ENCODE measurements around the gene ELFN2.
"Not testable (repeated sequence)": the region's sequence is repeated elsewhere in the genome, so short reads cannot be mapped to it uniquely, and the experiment has no call there.

Gene ELFN2

GRCh38 chr22:37401401-37402183, 25.7 kb downstream of the ELFN2 start:
- Histone ChIP-seq H3K27ac (ENCODE audit: low read length) (no peak overlapping the region), H3K9me3 (ENCODE audit: insufficient read depth, low read depth, low read length) (no peaks in the 10 kb centered on the region), H3K27me3 (ENCODE audit: insufficient read depth, low read length) (no peaks in the 10 kb centered on the region), H3K4me1 (ENCODE audit: insufficient read depth, low read length) (no peaks in the 10 kb centered on the region; the same call in 1 of the 2 replicates), H3K9ac (ENCODE audit: low read depth, low read length) (no peak overlapping the region), H3K4me3 (ENCODE audit: low read length) (no peak overlapping the region), H3K36me3 (ENCODE audit: insufficient read depth, low read depth, low read length) (no peaks in the 10 kb centered on the region)

- no peaks in the 10 kb centered on the region for H3K36me3 ChIP-seq (ENCODE audit: insufficient read depth, low read depth, low read length)
- no peaks in the 10 kb centered on the region; the same call in 1 of the 2 replicates for H3K4me1 ChIP-seq (ENCODE audit: insufficient read depth, low read length)
- H3K4me3 ChIP-seq (ENCODE audit: low read length) = no peak overlapping the region
- H3K27ac ChIP-seq (ENCODE audit: low read length) = no peak overlapping the region
- H3K9me3 ChIP-seq (ENCODE audit: insufficient read depth, low read depth, low read length) = no peaks in the 10 kb centered on the region
- no peak overlapping the region for H3K9ac ChIP-seq (ENCODE audit: low read depth, low read length)
- H3K27me3 ChIP-seq (ENCODE audit: insufficient read depth, low read length) = no peaks in the 10 kb centered on the region
Measured at GRCh38 chr22:37400719-37401118, 26.6 kb downstream of the ELFN2 start.

- H3K9me3 ChIP-seq (ENCODE audit: insufficient read depth, low read depth, low read length); H3K27ac ChIP-seq (ENCODE audit: low read length); H3K4me1 ChIP-seq (ENCODE audit: insufficient read depth, low read length); H3K4me3 ChIP-seq (ENCODE audit: low read length); H3K36me3 ChIP-seq (ENCODE audit: insufficient read depth, low read depth, low read length); H3K27me3 ChIP-seq (ENCODE audit: insufficient read depth, low read length); H3K9ac ChIP-seq (ENCODE audit: low read depth, low read length): not testable (repeated sequence)
Measured at GRCh38 chr22:37399457-37399856, 27.8 kb downstream of the ELFN2 start.

- no peaks in the 10 kb centered on the region for H3K9me3 ChIP-seq (ENCODE audit: insufficient read depth, low read depth, low read length)
- H3K9ac ChIP-seq (ENCODE audit: low read depth, low read length) = no peak overlapping the region
- no peak overlapping the region for H3K4me3 ChIP-seq (ENCODE audit: low read length)
- no peak overlapping the region for H3K27ac ChIP-seq (ENCODE audit: low read length)
- no peaks in the 10 kb centered on the region for H3K27me3 ChIP-seq (ENCODE audit: insufficient read depth, low read length)
- H3K4me1 ChIP-seq (ENCODE audit: insufficient read depth, low read length) = no peaks in the 10 kb centered on the region
- no peaks in the 10 kb centered on the region for H3K36me3 ChIP-seq (ENCODE audit: insufficient read depth, low read depth, low read length)
Measured at GRCh38 chr22:37397226-37397625, 30.1 kb downstream of the ELFN2 start.

- Histone ChIP-seq H3K36me3 (ENCODE audit: insufficient read depth, low read depth, low read length) (no peaks in the 10 kb centered on the region), H3K9me3 (ENCODE audit: insufficient read depth, low read depth, low read length) (no peaks in the 10 kb centered on the region), H3K27me3 (ENCODE audit: insufficient read depth, low read length) (no peaks in the 10 kb centered on the region), H3K4me3 (ENCODE audit: low read length) (no peak overlapping the region), H3K4me1 (ENCODE audit: insufficient read depth, low read length) (no peaks in the 10 kb centered on the region), H3K27ac (ENCODE audit: low read length) (no peak overlapping the region), H3K9ac (ENCODE audit: low read depth, low read length) (no peak overlapping the region)
Measured at GRCh38 chr22:37396488-37397084, 30.7 kb downstream of the ELFN2 start.

GRCh38 chr22:37394341-37394740, 32.9 kb downstream of the ELFN2 start:
- no peaks in the 10 kb centered on the region for H3K9me3 ChIP-seq (ENCODE audit: insufficient read depth, low read depth, low read length)
- H3K27me3 ChIP-seq (ENCODE audit: insufficient read depth, low read length) = no peaks in the 10 kb centered on the region
- H3K27ac ChIP-seq (ENCODE audit: low read length) = no peak overlapping the region
- no peak overlapping the region for H3K4me3 ChIP-seq (ENCODE audit: low read length)
- no peak overlapping the region for H3K9ac ChIP-seq (ENCODE audit: low read depth, low read length)
- no peaks in the 10 kb centered on the region for H3K36me3 ChIP-seq (ENCODE audit: insufficient read depth, low read depth, low read length)
- H3K4me1 ChIP-seq (ENCODE audit: insufficient read depth, low read length) = no peaks in the 10 kb centered on the region

- Histone ChIP-seq H3K4me1 (ENCODE audit: insufficient read depth, low read length) (no peaks in the 10 kb centered on the region), H3K27ac (ENCODE audit: low read length) (no peak overlapping the region), H3K36me3 (ENCODE audit: insufficient read depth, low read depth, low read length) (no peaks in the 10 kb centered on the region), H3K27me3 (ENCODE audit: insufficient read depth, low read length) (no peaks in the 10 kb centered on the region), H3K9ac (ENCODE audit: low read depth, low read length) (no peak overlapping the region), H3K9me3 (ENCODE audit: insufficient read depth, low read depth, low read length) (no peaks in the 10 kb centered on the region), H3K4me3 (ENCODE audit: low read length) (no peak overlapping the region)
Measured at GRCh38 chr22:37393746-37394145, 33.5 kb downstream of the ELFN2 start.

- Histone ChIP-seq H3K9me3 (ENCODE audit: insufficient read depth, low read depth, low read length) (no peaks in the 10 kb centered on the region), H3K36me3 (ENCODE audit: insufficient read depth, low read depth, low read length) (no peaks in the 10 kb centered on the region), H3K27ac (ENCODE audit: low read length) (no peak overlapping the region), H3K4me3 (ENCODE audit: low read length) (no peak overlapping the region), H3K27me3 (ENCODE audit: insufficient read depth, low read length) (no peaks in the 10 kb centered on the region), H3K9ac (ENCODE audit: low read depth, low read length) (no peak overlapping the region), H3K4me1 (ENCODE audit: insufficient read depth, low read length) (no peaks in the 10 kb centered on the region)
Measured at GRCh38 chr22:37392721-37393328, 34.5 kb downstream of the ELFN2 start.

- Histone ChIP-seq H3K36me3 (ENCODE audit: insufficient read depth, low read depth, low read length) (no peaks in the 10 kb centered on the region), H3K27me3 (ENCODE audit: insufficient read depth, low read length) (no peaks in the 10 kb centered on the region), H3K9me3 (ENCODE audit: insufficient read depth, low read depth, low read length) (no peaks in the 10 kb centered on the region), H3K4me3 (ENCODE audit: low read length) (no peak overlapping the region), H3K27ac (ENCODE audit: low read length) (no peak overlapping the region), H3K4me1 (ENCODE audit: insufficient read depth, low read length) (no peaks in the 10 kb centered on the region), H3K9ac (ENCODE audit: low read depth, low read length) (no peak overlapping the region)
Measured at GRCh38 chr22:37391702-37392101, 35.6 kb downstream of the ELFN2 start.

- Histone ChIP-seq H3K4me3 (ENCODE audit: low read length) (no peak overlapping the region), H3K9me3 (ENCODE audit: insufficient read depth, low read depth, low read length) (no peaks in the 10 kb centered on the region), H3K27ac (ENCODE audit: low read length) (no peak overlapping the region), H3K4me1 (ENCODE audit: insufficient read depth, low read length) (no peaks in the 10 kb centered on the region), H3K27me3 (ENCODE audit: insufficient read depth, low read length) (no peaks in the 10 kb centered on the region), H3K9ac (ENCODE audit: low read depth, low read length) (no peak overlapping the region), H3K36me3 (ENCODE audit: insufficient read depth, low read depth, low read length) (no peaks in the 10 kb centered on the region)
Measured at GRCh38 chr22:37390075-37390474, 37.2 kb downstream of the ELFN2 start.

GRCh38 chr22:37388538-37388937, 38.7 kb downstream of the ELFN2 start:
- Histone ChIP-seq H3K27me3 (ENCODE audit: insufficient read depth, low read length) (no peaks in the 10 kb centered on the region), H3K27ac (ENCODE audit: low read length) (no peak overlapping the region), H3K36me3 (ENCODE audit: insufficient read depth, low read depth, low read length) (no peaks in the 10 kb centered on the region), H3K4me1 (ENCODE audit: insufficient read depth, low read length) (no peaks in the 10 kb centered on the region), H3K9ac (ENCODE audit: low read depth, low read length) (no peak overlapping the region), H3K9me3 (ENCODE audit: insufficient read depth, low read depth, low read length) (no peaks in the 10 kb centered on the region), H3K4me3 (ENCODE audit: low read length) (no peak overlapping the region)

GRCh38 chr22:37387793-37388192, 39.5 kb downstream of the ELFN2 start:
- no peak overlapping the region for H3K4me3 ChIP-seq (ENCODE audit: low read length)

More at GRCh38 chr22:37387793-37388192, 39.5 kb downstream of the ELFN2 start:
- Histone ChIP-seq H3K27me3 (ENCODE audit: insufficient read depth, low read length) (no peaks in the 10 kb centered on the region), H3K9me3 (ENCODE audit: insufficient read depth, low read depth, low read length) (no peaks in the 10 kb centered on the region), H3K4me1 (ENCODE audit: insufficient read depth, low read length) (no peaks in the 10 kb centered on the region), H3K9ac (ENCODE audit: low read depth, low read length) (no peak overlapping the region), H3K36me3 (ENCODE audit: insufficient read depth, low read depth, low read length) (no peaks in the 10 kb centered on the region), H3K27ac (ENCODE audit: low read length) (no peak overlapping the region)

Data from iPS-20b (cell line).